GM18867 (cell line): ENCODE measurements around the gene SORCS2.

ENCODE experiments used
- ATAC-seq: cut with Tn5 transposase; IDR thresholded peaks from one replicate; pipeline ENCODE4 v1.9.1; 2021; ENCODE audit warnings: mild to moderate bottlenecking, moderate library complexity; ENCODE audit not compliant: unreplicated experiment

Gene SORCS2

DNA sequence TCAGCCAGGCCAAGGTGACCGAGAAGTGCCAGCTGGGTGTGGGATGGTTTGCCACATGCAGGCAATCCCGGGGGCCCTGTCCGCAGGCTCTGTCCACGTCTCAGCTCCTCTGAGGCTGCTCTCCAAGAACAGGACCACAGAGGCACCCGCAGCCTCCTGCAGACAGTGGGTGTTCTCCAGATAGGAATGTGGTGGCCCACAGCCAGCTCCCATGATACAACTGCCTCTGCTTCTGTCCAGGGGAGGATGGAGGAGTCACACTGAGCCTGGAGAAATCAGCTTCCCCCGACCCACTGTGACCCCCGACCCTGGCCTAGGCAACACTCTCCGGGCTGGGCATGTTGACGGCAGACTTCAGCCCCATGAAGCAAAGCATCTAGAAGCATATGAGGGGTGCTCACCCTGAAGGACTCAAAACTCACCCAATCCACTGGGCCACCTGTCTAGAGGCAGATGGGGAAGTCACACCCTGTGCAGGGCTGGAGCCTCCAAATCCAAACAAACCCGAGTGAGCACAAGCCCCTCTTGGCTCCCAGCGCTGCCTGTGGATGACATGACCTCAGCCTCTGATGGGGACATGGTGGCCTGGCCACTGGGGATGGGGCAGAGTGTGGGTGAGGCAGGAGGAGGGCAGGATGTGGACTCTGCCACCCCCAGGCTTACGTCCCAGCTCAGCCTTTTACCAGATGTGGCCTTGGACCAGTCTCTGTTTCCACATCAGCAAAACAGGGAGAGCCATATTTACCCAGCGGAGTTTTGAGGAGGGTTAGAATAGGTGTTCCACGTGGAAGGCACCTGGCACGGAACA is 140.1 kb downstream of the SORCS2 start:
- ATAC-seq, result no peak

- no peak for ATAC-seq
Observed at GRCh38 chr4:7333024-7333780, 140.9 kb downstream of the SORCS2 start.

DNA sequence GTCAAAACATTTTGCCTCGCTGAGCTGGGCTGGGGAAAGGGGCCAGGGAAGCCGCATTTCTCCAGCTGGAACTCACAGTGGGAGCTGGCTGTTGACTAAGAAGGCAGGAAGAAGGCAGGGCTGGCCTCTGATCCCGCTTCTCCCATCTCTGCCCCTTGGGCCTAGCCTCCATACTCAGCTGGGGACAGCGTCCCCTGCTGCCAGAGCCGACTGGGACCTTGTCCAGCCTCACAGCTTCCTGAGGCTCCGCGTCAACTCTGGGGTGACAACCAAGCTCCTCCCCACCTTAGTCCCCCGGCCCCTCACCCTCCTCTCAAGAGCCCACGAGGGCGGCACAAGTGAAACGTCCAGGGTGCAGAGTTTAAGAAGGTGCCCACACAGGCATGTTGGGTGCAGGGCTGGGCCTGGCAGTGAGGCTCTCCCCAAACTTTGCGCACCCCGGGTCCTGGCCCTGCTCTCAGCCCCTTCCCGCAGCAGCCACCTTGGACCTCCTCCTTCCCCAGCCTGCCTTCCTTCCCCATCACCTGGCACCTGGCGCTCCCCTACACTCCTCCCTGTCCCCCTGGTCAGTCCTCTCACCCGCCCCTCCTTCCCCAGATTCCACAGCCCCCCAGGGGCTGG is 141.6 kb downstream of the SORCS2 start:
- ATAC-seq, result no peak

GRCh38 chr4:7334521-7335275 is 142.4 kb downstream of the SORCS2 start:
- ATAC-seq, result no peak

GRCh38 chr4:7335344-7336066 is 143.2 kb downstream of the SORCS2 start:
- peak; percentile 76 for ATAC-seq

- ATAC-seq, result no peak
Observed at GRCh38 chr4:7336067-7336569, 143.8 kb downstream of the SORCS2 start.

- ATAC-seq, result no peak
Observed at GRCh38 chr4:7336732-7337131, 144.4 kb downstream of the SORCS2 start.

DNA sequence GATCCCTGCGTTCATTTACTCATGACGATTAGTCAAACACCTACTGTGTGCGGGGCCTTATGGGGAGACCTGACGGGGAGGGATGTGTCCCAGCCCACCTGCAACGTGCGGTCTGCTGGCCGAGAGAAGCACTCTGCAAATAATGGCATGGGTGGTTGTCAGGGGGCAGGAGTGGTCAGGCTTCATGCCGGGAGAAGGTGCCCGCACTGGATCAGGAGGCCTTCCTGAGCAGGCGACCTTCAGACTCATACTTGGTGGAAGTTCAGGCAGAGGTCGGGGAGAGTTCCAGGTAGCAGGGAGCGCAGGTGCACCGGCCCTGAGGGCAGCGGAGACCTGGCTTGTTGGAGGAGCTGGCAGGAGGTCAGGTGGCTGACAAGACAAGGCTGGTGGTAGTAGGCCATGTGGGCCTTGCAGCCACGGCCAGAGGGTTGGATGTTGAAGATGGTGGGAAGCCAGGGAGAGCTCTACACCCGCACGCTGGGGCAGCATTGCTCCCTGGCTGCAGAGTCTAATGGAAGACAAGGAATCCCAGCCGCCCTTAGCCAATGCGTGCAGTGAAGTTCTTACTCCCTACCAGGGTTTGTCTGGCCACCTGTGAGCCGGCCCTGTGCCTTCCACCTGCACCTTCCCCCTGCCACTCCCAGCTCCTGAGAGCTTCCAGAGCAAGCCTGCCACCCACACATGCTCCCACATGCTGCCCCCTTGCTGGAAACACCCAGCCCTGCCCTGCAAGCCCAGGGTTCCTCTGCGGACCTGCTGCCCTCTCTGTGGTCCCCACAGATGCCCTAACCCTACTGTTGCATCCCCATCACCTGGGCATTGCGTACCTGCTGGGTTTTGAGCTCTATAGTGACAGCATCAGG is 145.1 kb downstream of the SORCS2 start:
- no peak for ATAC-seq

DNA sequence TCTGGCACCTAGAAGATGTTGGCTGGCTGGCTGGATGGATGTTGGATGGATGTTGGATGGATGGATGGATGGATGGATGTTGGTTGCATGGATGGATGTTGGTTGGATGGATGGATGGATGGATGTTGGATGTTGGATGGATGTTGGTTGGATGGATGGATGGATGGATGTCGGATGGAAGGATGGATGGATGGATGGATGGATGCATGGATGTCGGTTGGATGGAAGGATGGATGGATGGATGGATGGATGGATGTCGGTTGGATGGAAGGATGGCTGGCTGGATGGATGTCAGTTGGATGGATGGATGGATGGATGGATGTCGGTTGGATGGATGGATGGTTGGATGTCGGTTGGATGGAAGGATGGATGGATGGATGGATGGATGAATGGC is 145.7 kb downstream of the SORCS2 start:
- ATAC-seq, result no peak

DNA sequence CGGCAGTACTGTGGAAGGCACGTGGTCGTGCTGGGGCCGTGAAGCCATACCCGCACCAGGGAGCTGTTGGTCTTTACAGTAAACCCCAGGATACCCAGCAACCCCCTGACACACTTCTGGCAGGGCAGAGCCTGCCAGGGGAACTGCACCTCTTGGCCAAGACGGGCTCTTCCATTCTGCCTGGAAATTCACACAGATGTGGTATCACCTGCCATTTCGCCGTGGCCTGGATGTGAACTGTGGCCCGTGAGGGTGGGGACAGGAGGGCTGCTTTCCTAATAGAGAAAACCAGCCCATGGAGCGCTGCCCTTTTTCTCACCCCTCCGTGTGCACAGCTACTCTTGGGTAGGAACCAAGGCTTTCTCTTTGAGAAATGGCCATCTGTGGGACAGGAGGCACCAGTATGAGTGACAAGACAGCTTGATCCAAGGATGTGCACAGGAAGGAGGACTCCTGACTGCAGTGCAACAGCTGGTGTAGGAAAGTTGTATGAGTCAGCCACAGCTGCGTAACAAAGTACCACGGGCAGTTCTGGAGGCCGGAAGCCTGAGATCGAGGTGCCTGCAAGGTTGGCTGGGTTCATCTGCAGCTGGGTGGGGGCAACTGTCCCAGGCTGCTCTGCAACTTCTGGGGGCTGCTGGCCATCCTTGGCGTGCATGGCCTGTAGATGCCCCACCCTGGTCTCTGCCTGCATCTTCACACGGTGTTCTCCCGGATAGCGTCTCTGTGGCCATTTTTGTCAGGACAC is 146.7 kb downstream of the SORCS2 start:
- ATAC-seq, result no peak

DNA sequence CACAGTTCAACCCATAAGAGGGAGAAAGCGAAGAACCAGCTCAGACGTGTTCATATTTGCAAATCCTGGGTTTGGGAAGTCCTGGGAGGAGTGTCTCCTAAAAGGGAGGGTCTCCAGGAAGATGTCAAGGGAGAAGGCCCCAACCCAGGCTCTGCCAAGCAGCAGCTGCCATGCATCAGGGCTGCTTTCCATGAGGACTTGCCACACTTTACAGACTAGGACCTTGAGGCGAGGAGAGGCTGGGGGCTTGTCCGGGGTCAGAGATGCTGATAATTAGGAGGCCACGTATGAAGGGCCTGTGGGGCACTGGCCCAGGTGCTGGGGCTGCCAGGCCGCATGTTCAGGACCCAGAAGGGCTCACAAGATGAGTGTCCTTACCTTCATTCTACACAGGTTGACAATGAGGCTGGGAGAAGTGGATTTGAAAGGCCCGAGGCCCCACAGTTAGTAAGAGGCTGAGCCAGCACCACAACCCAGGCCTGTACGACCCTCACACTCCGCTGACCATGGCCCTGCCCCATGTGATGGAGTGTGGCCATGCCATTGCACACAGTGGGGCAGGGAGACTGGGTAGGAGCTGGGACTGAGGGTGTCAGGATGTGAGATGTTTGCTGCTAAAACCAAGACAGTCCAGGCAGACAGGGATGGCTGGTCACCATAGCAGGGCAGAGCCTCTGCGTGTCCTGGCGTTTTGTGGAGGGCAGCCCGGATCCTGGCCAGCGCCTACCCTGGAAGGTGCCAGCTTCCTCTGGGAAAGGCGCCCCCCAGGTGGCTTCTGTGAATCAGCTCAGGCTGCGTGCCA is 147.6 kb downstream of the SORCS2 start:
- ATAC-seq, result no peak

- no peak for ATAC-seq
Observed at GRCh38 chr4:7340553-7341433, 148.5 kb downstream of the SORCS2 start.

DNA sequence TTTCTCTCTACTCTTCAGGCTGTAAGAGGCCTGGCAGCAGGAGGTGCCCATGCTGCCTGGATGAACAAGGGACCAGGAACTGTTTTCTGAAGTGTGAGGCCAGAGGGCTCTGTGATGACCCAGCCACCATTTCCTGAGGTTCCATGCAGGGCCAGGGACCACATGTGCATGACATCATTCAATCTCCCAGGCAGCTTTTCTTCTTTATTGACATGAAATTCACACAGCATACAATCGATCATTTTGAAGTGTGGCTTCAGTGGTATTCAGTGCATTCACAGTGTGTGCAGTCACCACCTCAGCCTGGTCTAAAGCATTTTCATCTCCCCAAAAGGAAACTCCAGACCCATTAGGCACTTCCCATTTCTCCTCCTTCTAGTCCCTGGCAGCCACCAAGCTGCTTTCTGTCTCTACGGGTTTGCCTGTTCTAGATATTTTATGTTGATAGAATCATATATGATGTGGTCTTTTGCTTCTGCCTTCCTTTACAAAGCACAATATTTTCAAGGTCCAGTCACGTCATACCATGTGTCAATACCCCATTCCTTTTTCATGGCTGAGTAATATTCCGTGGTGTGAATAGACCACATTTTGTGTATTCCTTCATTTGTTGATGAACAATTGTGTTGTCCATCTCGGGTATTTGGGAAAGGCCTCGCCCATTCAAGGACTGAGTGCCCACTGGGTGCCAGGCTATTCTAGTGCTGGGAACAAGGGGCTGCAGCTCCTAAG is 149.3 kb downstream of the SORCS2 start:
- no peak for ATAC-seq

- no peak for ATAC-seq
Observed at GRCh38 chr4:7342223-7343080, 150.1 kb downstream of the SORCS2 start.

DNA sequence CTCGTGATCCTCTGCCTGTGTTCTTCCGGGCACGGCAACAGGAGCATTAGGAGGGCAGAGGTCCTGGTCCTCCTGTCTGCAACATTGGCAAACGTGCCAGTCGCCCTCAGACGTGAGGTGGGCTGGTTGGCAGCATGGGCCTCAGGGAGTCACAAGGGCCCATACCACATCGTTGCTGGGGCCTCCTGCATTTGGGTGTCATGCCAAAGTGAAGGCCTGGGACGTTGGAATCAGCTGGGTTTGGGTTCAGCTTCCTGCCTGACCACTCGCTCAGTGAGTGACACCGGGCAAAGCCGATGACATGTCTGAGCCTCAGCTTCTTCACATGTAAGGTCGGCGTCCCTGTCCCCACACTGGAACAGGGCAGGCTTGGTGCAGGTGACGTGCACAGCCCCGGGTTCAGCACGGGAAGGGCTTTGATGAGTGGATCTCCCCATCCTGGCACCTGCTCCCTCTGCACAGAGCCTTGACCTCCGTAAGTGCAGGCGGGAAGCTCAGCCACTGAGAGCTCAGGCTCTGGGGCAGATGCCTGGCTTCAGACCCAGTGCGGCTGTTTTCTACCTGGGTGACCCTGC is 150.8 kb downstream of the SORCS2 start:
- no peak for ATAC-seq
